IMR-90 (cell line): Measurements from ENCODE around the gene FBXW7. TPM values are rescaled to one million over a fixed set of nuclear protein-coding genes. Genes with fewer than 3 reads are reported as not detected.

Experiments used
- ATAC-seq: fragments of 200-7000 bp; cut with Tn5 transposase; 2 replicates; pipeline ENCODE4 v1.9.1; 2020; ENCODE audit warnings: low read depth, mild to moderate bottlenecking, moderate library complexity
- BruUV-seq: library from RNA; stranded (reverse); fragments of 400-500 nt; replicated peaks from 2 replicates; lab custom pipeline; 2021; lab: Mats Ljungman, UMichigan
- CTCF ChIA-PET: fragments of 300-600 bp; formaldehyde crosslinking; extraction: SDS; loops from one replicate; lab custom pipeline; 2021; ENCODE audit warnings: antibody characterized with exemption; lab: Yijun Ruan, JAX
- POLR2A ChIA-PET: fragments of 300-600 bp; sonication (Branson Sonifier 250); formaldehyde crosslinking; loops from one replicate; lab custom pipeline; 2022; ENCODE audit warnings: antibody characterized with exemption; ENCODE audit not compliant: unreplicated experiment; lab: Charles Lee
- DNase-seq: peaks from one replicate; pipeline ENCODE4 v3.0.0; 2013
- H2AFZ ChIP-seq: replicated peaks from 2 replicates; pipeline ENCODE3; 2013; ENCODE audit warnings: low read length, mild to moderate bottlenecking; ENCODE audit not compliant: poor library complexity
- H2AK5ac ChIP-seq: 2 replicates; pipeline ENCODE4 v1.6.1; 2013; ENCODE audit warnings: low read depth, low read length, inconsistent platforms
- H2AK9ac ChIP-seq: replicated peaks from 2 replicates; pipeline ENCODE3; 2013; ENCODE audit warnings: mild to moderate bottlenecking, low read depth, low read length, moderate library complexity; ENCODE audit not compliant: poor library complexity
- H2BK120ac ChIP-seq: 2 replicates; pipeline ENCODE4 v1.6.1; 2013; ENCODE audit warnings: low read depth, low read length, inconsistent platforms
- H2BK15ac ChIP-seq: 3 replicates; pipeline ENCODE4 v1.6.1; 2013; ENCODE audit warnings: low read depth, low read length, inconsistent platforms
- H2BK20ac ChIP-seq: 2 replicates; pipeline ENCODE4 v1.6.1; 2013; ENCODE audit warnings: low read depth, mild to moderate bottlenecking, inconsistent platforms, low read length, moderate library complexity
- H2BK5ac ChIP-seq: 2 replicates; pipeline ENCODE4 v1.6.1; 2013; ENCODE audit warnings: mild to moderate bottlenecking, low read depth, low read length, inconsistent platforms; ENCODE audit not compliant: poor library complexity, severe bottlenecking
- H3K14ac ChIP-seq: replicated peaks from 2 replicates; pipeline ENCODE4 v1.6.1; 2013; ENCODE audit warnings: low read depth, low read length, inconsistent platforms
- H3K18ac ChIP-seq: 2 replicates; pipeline ENCODE4 v1.6.1; 2013; ENCODE audit warnings: low read depth, low read length, control low read depth
- H3K23ac ChIP-seq: 2 replicates; pipeline ENCODE4 v1.6.1; 2013; ENCODE audit warnings: low read depth, low read length, inconsistent platforms
- H3K27ac ChIP-seq: 2 replicates; pipeline ENCODE4 v1.5.1; 2013; ENCODE audit warnings: mild to moderate bottlenecking, control low read depth, low read length; ENCODE audit not compliant: insufficient read depth
- H3K27me3 ChIP-seq: 2 replicates; pipeline ENCODE4 v1.6.1; 2013; ENCODE audit warnings: low read length; ENCODE audit not compliant: control insufficient read depth, insufficient read depth
- H3K36me3 ChIP-seq: 2 replicates; pipeline ENCODE4 v1.6.1; 2013; ENCODE audit warnings: low read length, mixed read lengths; ENCODE audit not compliant: control insufficient read depth, insufficient read depth
- H3K4ac ChIP-seq: 2 replicates; pipeline ENCODE4 v1.6.1; 2013; ENCODE audit warnings: low read depth, low read length, inconsistent platforms
- H3K4me1 ChIP-seq: 2 replicates; pipeline ENCODE4 v1.6.1; 2013; ENCODE audit warnings: low read length, mixed read lengths; ENCODE audit not compliant: control insufficient read depth, insufficient read depth
- H3K4me2 ChIP-seq: 2 replicates; pipeline ENCODE4 v1.6.1; 2013; ENCODE audit warnings: low read depth, mild to moderate bottlenecking, control low read depth, low read length, moderate library complexity
- H3K4me3 ChIP-seq: 2 replicates; pipeline ENCODE4 v1.5.1; 2013; ENCODE audit warnings: low read depth, mild to moderate bottlenecking, control low read depth, low read length, moderate library complexity; ENCODE audit not compliant: insufficient read depth
- H3K56ac ChIP-seq: 2 replicates; pipeline ENCODE4 v1.6.1; 2013; ENCODE audit warnings: low read length, inconsistent platforms; ENCODE audit not compliant: insufficient read depth; ENCODE audit errors: extremely low read depth
- H3K79me1 ChIP-seq, 2 experiments: 2 replicates each; pipeline ENCODE4 v1.6.1; 2013; ENCODE audit warnings: low read length in 2 of 2, inconsistent platforms in 1 of 2, low read depth in 1 of 2
- H3K9ac ChIP-seq: 2 replicates; pipeline ENCODE4 v1.6.1; 2013; ENCODE audit warnings: low read depth, low read length, control low read depth
- H3K9me1 ChIP-seq: 2 replicates; pipeline ENCODE4 v1.6.1; 2013; ENCODE audit warnings: low read length, inconsistent platforms; ENCODE audit not compliant: insufficient read depth
- H3K9me3 ChIP-seq: 2 replicates; pipeline ENCODE4 v1.6.1; 2013; ENCODE audit warnings: low read length; ENCODE audit not compliant: control insufficient read depth, insufficient read depth
- H4K20me1 ChIP-seq: 2 replicates; pipeline ENCODE4 v1.6.1; 2013; ENCODE audit warnings: low read length, inconsistent platforms; ENCODE audit not compliant: insufficient read depth
- H4K5ac ChIP-seq: 2 replicates; pipeline ENCODE4 v1.6.1; 2013; ENCODE audit warnings: mild to moderate bottlenecking, low read depth, low read length, control low read depth
- H4K8ac ChIP-seq, 2 experiments: 2 replicates each; pipeline ENCODE4 v1.6.1; 2013; ENCODE audit warnings: low read depth in 2 of 2, low read length in 2 of 2, control low read depth in 1 of 2, inconsistent platforms in 1 of 2
- H4K91ac ChIP-seq: 2 replicates; pipeline ENCODE4 v1.6.1; 2013; ENCODE audit warnings: low read depth, low read length, inconsistent platforms; ENCODE audit not compliant: insufficient read depth
- CEBPB ChIP-seq: IDR thresholded peaks from 2 replicates; pipeline ENCODE4 v1.6.1; 2012; ENCODE audit warnings: low read depth, low read length, improper control_type of control experiment
- MAFK ChIP-seq: IDR thresholded peaks from 2 replicates; pipeline ENCODE4 v1.6.1; 2012; ENCODE audit warnings: low read depth, low read length, improper control_type of control experiment
- MAZ ChIP-seq: IDR thresholded peaks from 2 replicates; pipeline ENCODE4 v1.6.1; 2012; ENCODE audit warnings: low read depth, mild to moderate bottlenecking, low read length, improper control_type of control experiment, moderate library complexity, borderline replicate concordance
- NFE2L2 ChIP-seq: fragments of 150-350 bp; IDR thresholded peaks from 2 replicates; pipeline ENCODE4 v1.6.1; 2016; ENCODE audit warnings: low read depth, mild to moderate bottlenecking, low read length
- RFX5 ChIP-seq: IDR thresholded peaks from 2 replicates; pipeline ENCODE4 v1.8.0; 2012; ENCODE audit warnings: low read depth, mild to moderate bottlenecking, low read length, moderate library complexity
- WGBS, 2 experiments: methylation state at CpG; one replicate each; pipeline versions ENCODE4 v1.1.5 to v1.1.7; 2013; ENCODE audit warnings: missing lambda C conversion rate in 2 of 2; ENCODE audit not compliant: insufficient read length in 1 of 2; ENCODE audit errors: extremely low coverage in 2 of 2; 5-methylcytosine and 5-hydroxymethylcytosine counted together
- dilution Hi-C: fragments of 300-500 bp; cut with HindIII; formaldehyde crosslinking; loops from one replicate; pipeline ENCODE4 v1.14.3; 2018; ENCODE audit warnings: low sequenced_read_pairs; ENCODE audit not compliant: unreplicated experiment
- in situ Hi-C: fragments of 300-500 bp; cut with MboI; formaldehyde crosslinking; loops from 3 replicates; pipeline ENCODE4 v1.14.3; 2019; ENCODE audit warnings: low sequenced_read_pairs, inconsistent platforms, mixed read lengths
- intact Hi-C: fragments of 100-400 bp; cut with micrococcal nuclease; formaldehyde crosslinking; loops from 2 replicates; pipeline ENCODE4 v1.10.0; 2022
- polyA plus RNA-seq, 3 experiments: library from polyadenylated mRNA; depleted of rRNA; stranded (reverse); fragments of >200 nt; gene quantifications; 2 replicates each; pipeline ENCODE4 v1.2.3, GENCODE V29; 2012; ENCODE audit warnings: low replicate concordance in 1 of 3
- total RNA-seq: library from RNA; depleted of rRNA; stranded (reverse); fragments of >200 nt; gene quantifications from 2 replicates; pipeline ENCODE4 v1.2.3, GENCODE V29; 2012

FBXW7 gene
- total and polyA plus RNA-seq, 2 of the 4 experiments (the other 2 are of a cell fraction), result 7.2 to 27.4 TPM

DNA sequence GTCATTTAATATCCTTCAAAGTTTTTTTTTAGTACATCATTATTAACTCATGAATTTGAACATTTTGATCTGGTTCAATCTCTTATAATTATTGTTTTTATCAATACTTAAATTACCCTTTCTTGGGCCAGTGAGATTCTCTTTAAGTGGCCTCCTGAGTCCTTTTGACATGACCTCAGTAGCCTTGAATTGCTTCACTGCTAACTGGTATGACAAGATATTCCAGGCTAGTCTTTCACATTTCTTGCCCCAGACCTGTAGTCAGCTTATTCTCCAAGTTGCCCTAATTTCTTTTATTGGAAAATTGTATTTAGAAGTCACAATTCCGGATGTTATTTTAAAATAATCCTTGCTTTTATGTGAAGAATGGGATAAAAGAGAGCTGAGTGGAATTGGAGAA lies 35.4 kb upstream of the FBXW7 start:
- Histone ChIP-seq H2AK5ac (no peak overlapping the region), H2BK5ac (no peak overlapping the region), H3K36me3 (no peaks in the 10 kb centered on the region), H3K27me3 (peaks cover 3% of the 10 kb centered on the region; the same call in 1 of the 2 replicates), H4K20me1 (no peaks in the 10 kb centered on the region), H3K56ac (no peak overlapping the region), H3K79me1 (no peaks in the 10 kb centered on the region), H2BK15ac (no peak overlapping the region), H3K27ac (no peak overlapping the region), H3K23ac (no peak overlapping the region), H4K91ac (no peak overlapping the region), H2BK120ac (no peak overlapping the region), H3K9me1 (no peaks in the 10 kb centered on the region), H3K9ac (no peak overlapping the region), H2BK20ac (no peak overlapping the region), H3K4me1 (no peaks in the 10 kb centered on the region), H3K4me2 (no peak overlapping the region), H2AFZ (no peak overlapping the region), H3K18ac (no peak overlapping the region), H2AK9ac (no peak overlapping the region), H4K5ac (no peak overlapping the region), H4K8ac (no peak overlapping the region), H3K4ac (no peak overlapping the region), H3K4me3 (no peak overlapping the region), H3K9me3 (no peaks in the 10 kb centered on the region), H3K14ac (no peak overlapping the region)
- no TSS peak for BruUV-seq
- 80% methylated on average over 1 of the region's 1 CpG; no CpG with 5 or more reads in 1 of the 2 experiments for WGBS, 2 experiments
- ChIA-PET CTCF (no interaction called here), POLR2A (no interaction called here)
- no peak for TF ChIP-seq CEBPB
- no peak for TF ChIP-seq MAZ
- TF ChIP-seq RFX5, result no peak
- no peak for TF ChIP-seq NFE2L2
- no peak for TF ChIP-seq MAFK
- in situ Hi-C loops, result no loop called here
- dilution Hi-C loops, result no loop called here
- intact Hi-C loops, result no loop called here
- DNase-seq (no peak), ATAC-seq (no peak)
